Prostate gland (tissue), 2 donors: ENCODE measurements around the gene ASAP3. TPM values are rescaled to one million over a fixed set of nuclear protein-coding genes. Genes with fewer than 3 reads are reported as not detected.

ENCODE experiments used
- DNase-seq: peaks from one replicate; pipeline ENCODE4 v3.0.0-alpha.2; 2019; ENCODE audit warnings: low spot score
- H3K27ac ChIP-seq, 2 donors: fragments of 200-600 bp; sonication (generic); 2 replicates each; pipeline ENCODE4 v1.5.1; 2017 to 2019
- H3K27me3 ChIP-seq: fragments of 200-600 bp; sonication (generic); replicated peaks from 2 replicates; pipeline ENCODE4 v1.5.1; 2019; ENCODE audit not compliant: insufficient read depth
- H3K36me3 ChIP-seq, 2 donors: fragments of 200-600 bp; sonication (generic); 1 replicate in 1 of 2; 2 replicates in 1 of 2; pipeline versions ENCODE4 v1.5.1 to v1.8.1; 2017 to 2019
- H3K4me1 ChIP-seq: fragments of 200-600 bp; sonication (generic); replicated peaks from 2 replicates; pipeline ENCODE4 v1.5.1; 2019
- H3K4me3 ChIP-seq, 2 donors: fragments of 200-600 bp; sonication (generic); 2 replicates each; pipeline ENCODE4 v1.5.1; 2017 to 2019
- H3K9me3 ChIP-seq: fragments of 200-600 bp; sonication (generic); 2 replicates; pipeline ENCODE4 v1.5.1; 2017
- POLR2A ChIP-seq: fragments of 450-650 bp; IDR thresholded peaks from one replicate; pipeline ENCODE4 v1.6.1; 2016; ENCODE audit warnings: antibody characterized with exemption, mild to moderate bottlenecking
- POLR2AphosphoS5 ChIP-seq: sonication (generic); formaldehyde crosslinking; IDR thresholded peaks from one replicate; pipeline ENCODE4 v1.6.1; 2017; ENCODE audit warnings: antibody characterized with exemption
- WGBS: methylation state at CpG from one replicate; pipeline ENCODE4 v1.1.5; 2018; 5-methylcytosine and 5-hydroxymethylcytosine counted together
- intact Hi-C: fragments of 100-400 bp; cut with DNase I; formaldehyde crosslinking; loops from one replicate; pipeline ENCODE4 v1.14.2; 2022
- total RNA-seq, 2 donors: library from RNA; depleted of rRNA; stranded (reverse); fragments of >200 nt; gene quantifications; one replicate each; pipeline ENCODE4 v1.1.0, GENCODE V29; 2016
- TF ChIP-seq, protein P1 (sequence below), 4 experiments: fragments of 200-600 bp in 2 of 4; fragments of 450-650 bp in 2 of 4; sonication (generic) in 2 of 4; IDR thresholded peaks; 1 replicate in 3 of 4; 2 replicates in 1 of 4; pipeline ENCODE4 v1.5.1; 2016 to 2019; ENCODE audit warnings: antibody characterized with exemption in 4 of 4, mild to moderate bottlenecking in 2 of 4, moderate library complexity in 2 of 4

Gene ASAP3
- total RNA-seq, 2 donors from 2014 or later = 76.5 to 83.1 TPM

DNA sequence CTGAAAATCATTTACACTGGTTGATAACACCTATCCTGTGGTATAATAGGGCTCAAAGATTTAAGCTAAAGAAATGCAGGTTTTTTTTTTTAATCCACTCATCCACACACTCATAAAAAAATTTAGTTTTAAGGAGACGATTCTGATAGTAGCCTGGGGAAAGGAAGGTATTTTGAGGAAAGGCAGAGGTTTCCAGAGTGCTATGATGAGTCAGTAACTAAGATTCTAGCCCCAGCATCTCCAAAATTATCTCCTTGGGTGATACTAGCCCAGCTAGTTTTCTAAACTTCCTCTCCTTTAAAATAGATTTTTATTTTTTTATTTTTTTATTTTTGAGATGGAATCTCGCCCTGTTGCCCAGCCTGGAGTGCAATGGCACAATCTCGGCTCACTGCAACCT is 20.7 kb downstream of the ASAP3 start:
- intact Hi-C loops = no loop called here
- no peaks in the 10 kb centered on the region for H3K27me3 ChIP-seq

DNA sequence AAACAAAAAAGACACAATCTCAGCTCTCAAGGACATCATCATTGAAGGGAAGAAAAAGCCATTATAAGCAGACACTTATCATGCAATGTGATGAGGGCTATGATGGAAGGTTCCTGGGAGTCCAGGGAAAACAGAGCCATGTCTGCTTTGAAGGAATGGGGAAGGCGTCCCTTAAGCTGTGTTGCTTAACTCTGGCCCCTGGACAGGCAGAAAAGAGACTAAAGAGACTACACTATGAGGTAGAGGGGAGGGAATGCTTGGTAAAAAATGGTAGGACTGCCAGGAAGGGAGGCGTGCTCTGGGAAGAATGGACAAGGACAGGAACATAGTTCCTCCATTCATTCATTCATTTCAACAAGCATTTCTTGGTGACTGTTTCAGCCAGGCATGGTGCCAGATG is 21.2 kb downstream of the ASAP3 start:
- no peak for DNase-seq
- intact Hi-C loops = no loop called here

More for the DNA sequence above, 20.7 kb downstream of the ASAP3 start:
- no peak for DNase-seq
- Histone ChIP-seq H3K4me1 (no peaks in the 10 kb centered on the region), H3K9me3 (no peaks in the 10 kb centered on the region), H3K27ac (no peak overlapping the region), H3K36me3 (no peaks in the 10 kb centered on the region), H3K4me3 (no peak overlapping the region)
- 81% methylated on average over 3 of the region's 3 CpGs for WGBS
- TF ChIP-seq, protein P1, sequence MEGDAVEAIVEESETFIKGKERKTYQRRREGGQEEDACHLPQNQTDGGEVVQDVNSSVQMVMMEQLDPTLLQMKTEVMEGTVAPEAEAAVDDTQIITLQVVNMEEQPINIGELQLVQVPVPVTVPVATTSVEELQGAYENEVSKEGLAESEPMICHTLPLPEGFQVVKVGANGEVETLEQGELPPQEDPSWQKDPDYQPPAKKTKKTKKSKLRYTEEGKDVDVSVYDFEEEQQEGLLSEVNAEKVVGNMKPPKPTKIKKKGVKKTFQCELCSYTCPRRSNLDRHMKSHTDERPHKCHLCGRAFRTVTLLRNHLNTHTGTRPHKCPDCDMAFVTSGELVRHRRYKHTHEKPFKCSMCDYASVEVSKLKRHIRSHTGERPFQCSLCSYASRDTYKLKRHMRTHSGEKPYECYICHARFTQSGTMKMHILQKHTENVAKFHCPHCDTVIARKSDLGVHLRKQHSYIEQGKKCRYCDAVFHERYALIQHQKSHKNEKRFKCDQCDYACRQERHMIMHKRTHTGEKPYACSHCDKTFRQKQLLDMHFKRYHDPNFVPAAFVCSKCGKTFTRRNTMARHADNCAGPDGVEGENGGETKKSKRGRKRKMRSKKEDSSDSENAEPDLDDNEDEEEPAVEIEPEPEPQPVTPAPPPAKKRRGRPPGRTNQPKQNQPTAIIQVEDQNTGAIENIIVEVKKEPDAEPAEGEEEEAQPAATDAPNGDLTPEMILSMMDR (IDR thresholded peaks at IDR 0.05) = no peak
- TF ChIP-seq POLR2A = no peak
- TF ChIP-seq POLR2AphosphoS5 = no peak

DNA sequence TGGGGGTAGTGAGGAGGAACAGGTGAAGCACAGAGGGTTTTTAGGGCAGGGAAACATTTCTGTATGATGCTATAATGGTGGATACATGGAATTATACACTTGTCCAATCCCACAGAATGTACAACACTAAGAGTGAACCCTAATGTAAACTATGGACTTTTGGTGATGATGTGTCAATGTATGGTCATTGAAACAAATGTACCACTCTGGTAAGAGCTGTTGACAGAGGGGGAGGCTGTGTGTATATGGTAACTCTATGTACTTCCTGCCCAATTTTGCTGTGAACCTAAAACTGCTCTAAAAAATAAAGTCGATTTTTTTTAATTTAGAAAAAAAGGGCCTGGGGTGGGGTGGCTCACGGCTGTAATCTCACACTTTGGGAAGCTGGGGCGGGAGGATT is 22.9 kb downstream of the ASAP3 start:
- Histone ChIP-seq H3K27me3 (no peaks in the 10 kb centered on the region), H3K27ac (no peak overlapping the region), H3K4me1 (no peaks in the 10 kb centered on the region), H3K4me3 (no peak overlapping the region), H3K36me3 (no peaks in the 10 kb centered on the region), H3K9me3 (no peaks in the 10 kb centered on the region)
- intact Hi-C loops = no loop called here
- TF ChIP-seq, protein P1 (IDR thresholded peaks at IDR 0.05) = no peak
- no peak for TF ChIP-seq POLR2A
- no peak for TF ChIP-seq POLR2AphosphoS5
- 94% methylated on average over 3 of the region's 3 CpGs for WGBS
- no peak for DNase-seq

More for the DNA sequence above, 21.2 kb downstream of the ASAP3 start:
- no peaks in the 10 kb centered on the region for H3K9me3 ChIP-seq
- WGBS = 95% methylated on average over 2 of the region's 2 CpGs
- no peaks in the 10 kb centered on the region for H3K27me3 ChIP-seq
- no peak for TF ChIP-seq POLR2AphosphoS5
- no peak for TF ChIP-seq POLR2A
- H3K4me3 ChIP-seq = no peak overlapping the region
- no peak overlapping the region for H3K27ac ChIP-seq
- H3K36me3 ChIP-seq = no peaks in the 10 kb centered on the region
- H3K4me1 ChIP-seq = no peaks in the 10 kb centered on the region

DNA sequence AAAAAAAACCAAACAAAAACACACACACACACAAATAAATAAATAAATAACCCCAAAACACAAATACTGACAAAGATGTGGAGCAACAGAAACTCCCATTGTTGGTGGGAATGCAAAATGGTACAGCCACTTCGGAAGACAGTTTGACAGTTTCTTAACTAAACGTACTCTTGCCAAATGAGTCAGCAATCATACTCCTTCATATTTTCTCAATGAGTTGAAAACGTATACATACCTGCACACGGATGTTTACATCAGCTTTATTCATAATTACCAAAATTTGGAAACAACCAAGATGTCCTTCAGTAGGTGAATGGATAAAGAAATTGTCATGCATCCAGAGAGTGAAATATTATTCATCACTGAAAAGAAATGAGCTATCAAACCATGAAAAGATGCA is 23.5 kb downstream of the ASAP3 start:
- H3K27ac ChIP-seq = no peak overlapping the region
- H3K36me3 ChIP-seq = no peaks in the 10 kb centered on the region
- no peak overlapping the region for H3K4me3 ChIP-seq
- H3K9me3 ChIP-seq = no peaks in the 10 kb centered on the region
- 90% methylated on average over 4 of the region's 4 CpGs for WGBS
- DNase-seq = no peak
- no peaks in the 10 kb centered on the region for H3K27me3 ChIP-seq
- no peak for TF ChIP-seq POLR2AphosphoS5
- no peak for TF ChIP-seq POLR2A
- TF ChIP-seq, protein P1 (IDR thresholded peaks at IDR 0.05) = no peak
- H3K4me1 ChIP-seq = no peaks in the 10 kb centered on the region
- intact Hi-C loops = no loop called here

DNA sequence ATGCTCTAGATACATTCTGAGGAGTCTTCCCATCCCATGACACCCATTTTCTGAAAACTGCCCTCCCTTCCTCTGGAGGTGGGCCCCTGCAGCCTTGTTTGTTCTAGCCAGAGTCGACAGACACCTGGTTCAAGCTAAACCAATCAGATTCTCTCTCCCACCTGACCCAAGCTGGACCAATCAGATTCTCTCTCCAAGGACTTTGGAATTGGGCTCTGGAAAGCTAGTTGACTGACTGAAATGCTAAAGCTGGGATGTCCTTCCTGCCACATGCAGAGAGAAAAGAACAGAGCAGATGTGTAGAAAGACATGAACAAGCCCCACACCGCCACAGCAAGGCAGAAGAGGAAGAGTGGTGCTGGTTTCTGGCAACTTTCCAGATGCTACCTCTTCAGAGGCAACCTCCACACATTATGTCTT is 24.6 kb downstream of the ASAP3 start:
- intact Hi-C loops = no loop called here
- 91% methylated on average over 2 of the region's 2 CpGs for WGBS
- no peak for DNase-seq

More for the DNA sequence above, 24.6 kb downstream of the ASAP3 start:
- Histone ChIP-seq H3K4me1 (no peaks in the 10 kb centered on the region), H3K4me3 (no peak overlapping the region), H3K27me3 (no peaks in the 10 kb centered on the region), H3K36me3 (no peaks in the 10 kb centered on the region), H3K9me3 (no peaks in the 10 kb centered on the region), H3K27ac (no peak overlapping the region)
- TF ChIP-seq, protein P1 (IDR thresholded peaks at IDR 0.05) = no peak
- TF ChIP-seq POLR2A (no peak), POLR2AphosphoS5 (no peak)
